Spleen (tissue), 11 donors: ENCODE results near the gene SLC25A51. TPM values are rescaled to one million over a fixed set of nuclear protein-coding genes. Genes with fewer than 3 reads are reported as not detected.
"Not testable (repeated sequence)": the region's sequence is repeated elsewhere in the genome, so short reads cannot be mapped to it uniquely, and the experiment has no call there.

Source experiments
- DNase-seq: peaks from one replicate; pipeline ENCODE4 v3.0.0-alpha.2; 2020
- H3K27ac ChIP-seq, 8 donors: fragments of 200-600 bp; sonication (generic) in 7 of 8; 1 replicate in 4 of 8; 2 replicates in 4 of 8; pipeline versions ENCODE4 v1.5.0 to v1.8.0; 2016 to 2021; ENCODE audit warnings: inconsistent platforms in 4 of 8, mild to moderate bottlenecking in 4 of 8, moderate library complexity in 1 of 8
- H3K27me3 ChIP-seq, 7 donors: fragments of 200-600 bp; sonication (generic) in 6 of 7; replicated peaks in 1 of 7; 1 replicate in 4 of 7; 2 replicates in 3 of 7; pipeline versions ENCODE4 v1.5.0 to v1.8.0; 2016 to 2021; ENCODE audit warnings: inconsistent platforms in 3 of 7, mild to moderate bottlenecking in 1 of 7
- H3K36me3 ChIP-seq, 6 donors: fragments of 200-600 bp; sonication (generic) in 5 of 6; 1 replicate in 4 of 6; 2 replicates in 2 of 6; pipeline versions ENCODE4 v1.5.0 to v1.8.0; 2016 to 2021; ENCODE audit warnings: inconsistent platforms in 2 of 6
- H3K4me1 ChIP-seq, 6 donors: fragments of 200-600 bp; sonication (generic) in 5 of 6; 1 replicate in 3 of 6; 2 replicates in 3 of 6; pipeline versions ENCODE4 v1.5.0 to v1.8.0; 2016 to 2021; ENCODE audit warnings: inconsistent platforms in 3 of 6
- H3K4me3 ChIP-seq, 8 donors: fragments of 200-600 bp; sonication (generic) in 7 of 8; 1 replicate in 4 of 8; 2 replicates in 4 of 8; pipeline versions ENCODE4 v1.5.0 to v1.8.0; 2016 to 2021; ENCODE audit warnings: inconsistent platforms in 4 of 8, mild to moderate bottlenecking in 4 of 8, moderate library complexity in 2 of 8
- H3K9me3 ChIP-seq, 8 donors: fragments of 200-600 bp; sonication (generic) in 7 of 8; 1 replicate in 4 of 8; 2 replicates in 4 of 8; pipeline versions ENCODE4 v1.5.0 to v1.8.0; 2016 to 2021; ENCODE audit warnings: inconsistent platforms in 4 of 8
- CTCF ChIP-seq, 11 experiments: fragments of 200-600 bp in 7 of 11; fragments of 450-650 bp in 4 of 11; sonication (generic) in 4 of 11; IDR thresholded peaks in 8 of 11; conservative IDR thresholded peaks in 3 of 11; 1 replicate in 7 of 11; 2 replicates in 4 of 11; pipeline versions ENCODE4 v1.4.0 to v1.8.0; 2016 to 2021; ENCODE audit warnings: antibody characterized with exemption in 11 of 11, inconsistent platforms in 4 of 11, mild to moderate bottlenecking in 1 of 11
- POLR2A ChIP-seq, 3 donors: fragments of 450-650 bp; IDR thresholded peaks; one replicate each; pipeline ENCODE4 v1.5.1; 2017; ENCODE audit warnings: antibody characterized with exemption in 3 of 3, mild to moderate bottlenecking in 1 of 3
- POLR2AphosphoS5 ChIP-seq, 3 donors: sonication (generic); formaldehyde crosslinking; IDR thresholded peaks; one replicate each; pipeline ENCODE4 v1.5.1; 2017; ENCODE audit warnings: antibody characterized with exemption in 3 of 3
- WGBS, 5 donors: extraction: QIAGEN DNeasy Blood & Tissue Kit in 3 of 5; methylation state at CpG; one replicate each; pipeline versions ENCODE4 v1.1.5 to v1.1.7; 2013 to 2018; 5-methylcytosine and 5-hydroxymethylcytosine counted together
- intact Hi-C: fragments of 100-400 bp; cut with DNase I; formaldehyde crosslinking; loops from one replicate; pipeline ENCODE4 v1.15.0; 2023; ENCODE audit warnings: low total_unique reads
- polyA plus RNA-seq, 3 donors: library from polyadenylated mRNA; stranded (reverse); fragments of 200-250 nt; gene quantifications; one replicate each; pipeline ENCODE4 v1.2.1, GENCODE V29; 2013
- total RNA-seq, 7 donors: library from RNA; depleted of rRNA in 3 of 7; stranded (reverse); fragments of >200 nt in 3 of 7; fragmentation: NEBNext Ultra II Directional in 4 of 7; extraction: Animal tissue kit (Norgen Biotek cat#: 25700) in 4 of 7; gene quantifications; one replicate each; pipeline versions ENCODE4 v1.1.0 to v1.2.1, GENCODE V29; 2016 to 2021
- donor health status: healthy with polysubstance abuse.
- donor health status: DM: no; HTN: no; CAD: no; lungs with moderate emphysema.
- donor health status: DM: no; HTN: no; CAD: no.
- donor health status: Bipolar disorder and iron deficiency.
- donor health status: healthy.
- donor health status: DM: no; HTN: no; CAD: no.
- donor health status: DM: yes; HTN: yes; CAD: no.

Gene SLC25A51
- total and polyA plus RNA-seq, 10 donors = 3.7 to 36.9 (median 25.4) TPM

- Histone ChIP-seq H3K4me3 (no peak overlapping the region), H3K27ac (peak overlapping the region in 1 of 8 donors; percentile 70), H3K27me3 (no peaks in the 10 kb centered on the region), H3K9me3 (no peaks in the 10 kb centered on the region), H3K4me1 (peaks cover 0 to 49% (median 11%) of the 10 kb centered on the region in 6 donors), H3K36me3 (no peaks in the 10 kb centered on the region)
- peak; percentile 9 for DNase-seq
- WGBS, 5 donors = 84 to 95% (median 91%) methylated on average over 4 of the region's 4 CpGs
- TF ChIP-seq POLR2A (IDR thresholded peaks at IDR 0.05) = no peak
- no peak for TF ChIP-seq POLR2AphosphoS5 (IDR thresholded peaks at IDR 0.05)
- no peak for TF ChIP-seq CTCF (IDR thresholded peaks at IDR 0.05 in 8 of 11, conservative IDR thresholded peaks at IDR 0.05 in 3 of 11)
- intact Hi-C loops = loop anchor here (5.0 to 10.0 kb wide), 4 partner anchors 157 to 455 kb away; partner anchors contain the start of gene SHB
Observed at GRCh38 chr9:37910271-37910670, 6.3 kb upstream of the SLC25A51 start.

- intact Hi-C loops = loop anchor here (5.0 to 10.0 kb wide), 4 partner anchors 157 to 455 kb away; partner anchors contain the start of gene SHB
- H3K27me3 ChIP-seq, H3K36me3 ChIP-seq, H3K4me3 ChIP-seq, H3K9me3 ChIP-seq: not testable (repeated sequence)
- H3K27ac ChIP-seq = peak overlapping the region in 2 of 8 donors; percentile 85 to 90
- DNase-seq = peak; percentile 38
- H3K4me1 ChIP-seq = peaks cover 0 to 54% (median 14%) of the 10 kb centered on the region in 6 donors
- WGBS, 5 donors = 82 to 95% (median 87%) methylated on average over 5 of the region's 5 CpGs
Observed at GRCh38 chr9:37909836-37910235, 5.9 kb upstream of the SLC25A51 start.

GRCh38 chr9:37909326-37909725, 5.4 kb upstream of the SLC25A51 start:
- DNase-seq = peak; percentile 36
- no peak for TF ChIP-seq POLR2A (IDR thresholded peaks at IDR 0.05)
- no peak for TF ChIP-seq POLR2AphosphoS5 (IDR thresholded peaks at IDR 0.05)
- TF ChIP-seq CTCF (IDR thresholded peaks at IDR 0.05 in 8 of 11, conservative IDR thresholded peaks at IDR 0.05 in 3 of 11) = no peak
- H3K27me3 ChIP-seq = no peaks in the 10 kb centered on the region
- intact Hi-C loops = no loop called here
- peak overlapping the region in 1 of 8 donors; percentile 53 for H3K4me3 ChIP-seq
- peaks cover 0 to 56% (median 19%) of the 10 kb centered on the region in 6 donors for H3K4me1 ChIP-seq
- peak overlapping the region in 6 of 8 donors; percentile 34 to 90 (median 76) for H3K27ac ChIP-seq
- H3K36me3 ChIP-seq = no peaks in the 10 kb centered on the region
- H3K9me3 ChIP-seq = no peaks in the 10 kb centered on the region
- 74 to 96% (median 87%) methylated on average over 3 of the region's 3 CpGs for WGBS, 5 donors

GRCh38 chr9:37908698-37909186, 4.8 kb upstream of the SLC25A51 start:
- no peaks in the 10 kb centered on the region for H3K27me3 ChIP-seq
- no peaks in the 10 kb centered on the region for H3K36me3 ChIP-seq
- no peaks in the 10 kb centered on the region for H3K9me3 ChIP-seq
- TF ChIP-seq CTCF (IDR thresholded peaks at IDR 0.05 in 8 of 11, conservative IDR thresholded peaks at IDR 0.05 in 3 of 11) = no peak
- TF ChIP-seq POLR2AphosphoS5 (IDR thresholded peaks at IDR 0.05) = peak in 2 of 3 donors; percentile 15 to 70
- TF ChIP-seq POLR2A (IDR thresholded peaks at IDR 0.05) = no peak
- peak overlapping the region in 1 of 8 donors; percentile 53 for H3K4me3 ChIP-seq
- H3K4me1 ChIP-seq = peaks cover 0 to 51% (median 19%) of the 10 kb centered on the region in 6 donors
- peak; percentile 75 for DNase-seq
- intact Hi-C loops = no loop called here
- WGBS, 5 donors = 36 to 66% (median 51%) methylated on average over 4 of the region's 4 CpGs
- H3K27ac ChIP-seq = peak overlapping the region in 6 of 8 donors; percentile 34 to 90 (median 76)
